Measurements from ENCODE around the gene VPS52. TPM values are rescaled to one million over a fixed set of nuclear protein-coding genes. Genes with fewer than 3 reads are reported as not detected.
A peak's percentile ranks its signal among the peaks of the same experiment; 100 is the strongest.

VPS52 gene
- polyA plus RNA-seq, 1 donor: 47.3 TPM

DNA sequence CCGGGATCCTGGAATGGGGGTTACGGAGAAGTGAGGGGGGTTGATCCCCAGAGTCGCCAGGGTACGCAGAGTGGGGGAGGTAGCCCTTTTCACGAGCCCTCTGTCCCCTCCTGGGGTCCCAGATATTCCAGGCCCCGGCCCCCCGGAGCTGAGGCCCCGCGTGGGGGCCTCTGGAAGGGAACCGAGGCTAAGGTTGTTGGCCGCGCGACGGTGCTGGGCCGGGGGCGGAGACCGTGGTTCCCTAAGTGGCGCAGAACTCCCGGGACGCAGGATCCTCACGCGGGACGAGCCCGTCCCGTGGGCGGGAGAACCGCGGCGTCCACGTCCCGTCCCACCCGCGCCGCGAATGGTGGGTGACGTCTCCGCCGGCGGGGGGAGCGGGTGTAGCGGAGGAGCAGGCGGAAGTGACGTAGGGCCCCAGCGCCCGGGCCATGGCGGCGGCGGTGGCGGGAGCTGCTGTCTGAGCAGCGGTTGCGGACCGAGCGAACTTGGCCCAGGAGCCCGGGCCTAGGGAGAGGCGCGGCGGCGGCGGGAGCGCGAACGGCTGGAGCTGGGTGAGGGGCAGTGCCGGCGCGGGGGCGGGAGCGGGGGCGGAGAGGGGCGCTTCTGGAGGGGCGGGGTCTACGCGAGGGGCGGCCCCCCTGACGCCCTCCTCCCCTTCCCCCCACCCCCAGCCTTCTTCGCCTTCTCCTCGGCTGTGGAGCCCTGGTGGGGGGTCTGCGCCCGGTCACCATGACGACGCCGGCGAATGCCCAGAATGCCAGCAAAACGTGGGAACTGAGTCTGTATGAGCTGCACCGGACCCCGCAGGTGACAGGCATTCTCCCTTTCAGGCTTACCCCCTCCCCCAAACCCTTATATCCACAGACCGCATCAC is 63.3 kb downstream of the VPS52 start, which contains the start of gene RING1:
RING1 (plus strand) TSS at position 410 of the 877 bp plus-strand sequence; CDS start at position 733, 323 bp downstream.
- peak; percentile 91 for DNase-seq

DNA sequence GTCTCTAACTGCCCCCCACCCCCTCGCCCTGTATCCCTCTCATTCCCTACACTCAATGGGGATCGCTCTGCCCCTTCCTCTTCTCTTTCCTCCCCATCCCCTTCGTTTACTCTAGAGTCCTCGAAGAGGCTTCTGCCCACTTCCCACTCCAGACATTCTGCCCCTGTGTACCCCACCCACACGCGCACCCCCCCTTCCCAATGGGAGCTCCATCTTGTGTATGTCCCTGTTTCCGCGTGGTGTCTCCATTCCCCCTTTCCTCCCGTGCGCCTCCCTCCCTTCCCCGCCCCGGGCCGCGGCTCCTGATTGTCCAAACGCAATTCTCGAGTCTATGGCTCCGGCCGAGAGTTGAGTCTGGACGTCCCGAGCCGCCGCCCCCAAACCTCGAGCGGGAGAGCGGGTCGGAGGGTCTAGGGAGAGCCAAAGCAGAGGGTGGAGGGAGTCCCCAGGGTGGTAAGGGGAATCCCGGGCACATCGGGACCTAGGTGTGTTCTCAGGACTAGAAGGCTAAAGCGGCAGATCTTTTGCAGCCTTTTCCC is 64.1 kb downstream of the VPS52 start:
- DNase-seq: peak; percentile 69

DNA sequence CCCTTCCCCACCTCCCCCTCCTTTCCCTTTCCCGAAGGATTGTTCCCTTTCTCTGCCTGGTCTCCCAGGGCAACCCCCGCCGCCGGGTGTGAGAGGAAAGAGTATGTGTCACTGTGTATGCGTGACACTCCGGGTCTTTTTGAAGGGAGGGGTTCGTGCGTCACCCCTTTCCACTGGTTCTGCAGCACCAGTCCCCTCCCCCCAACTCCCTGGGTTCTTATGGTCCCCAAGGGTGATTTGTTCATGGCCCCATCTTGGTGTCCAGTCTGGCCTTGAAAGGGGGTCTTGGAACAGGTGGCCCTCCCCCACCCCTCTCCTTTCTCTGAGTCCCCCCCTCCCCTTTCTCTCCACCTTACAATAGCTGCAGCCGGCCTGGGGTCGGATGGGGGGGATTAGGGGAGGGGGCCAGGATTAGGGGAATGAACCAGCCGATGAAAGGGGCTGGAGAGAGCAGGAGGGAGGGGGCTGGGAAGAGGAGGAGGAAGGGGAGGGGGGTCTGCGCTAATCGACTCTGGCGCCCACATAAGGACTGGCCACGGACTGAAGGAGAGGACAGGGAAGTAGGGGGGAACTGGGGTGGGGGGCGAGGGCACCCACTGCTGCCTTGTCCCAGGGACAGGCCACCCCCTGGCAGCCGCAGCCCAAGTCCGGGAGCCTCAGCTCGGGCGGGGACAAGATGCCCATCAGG is 64.7 kb downstream of the VPS52 start:
- no peak for DNase-seq

DNA sequence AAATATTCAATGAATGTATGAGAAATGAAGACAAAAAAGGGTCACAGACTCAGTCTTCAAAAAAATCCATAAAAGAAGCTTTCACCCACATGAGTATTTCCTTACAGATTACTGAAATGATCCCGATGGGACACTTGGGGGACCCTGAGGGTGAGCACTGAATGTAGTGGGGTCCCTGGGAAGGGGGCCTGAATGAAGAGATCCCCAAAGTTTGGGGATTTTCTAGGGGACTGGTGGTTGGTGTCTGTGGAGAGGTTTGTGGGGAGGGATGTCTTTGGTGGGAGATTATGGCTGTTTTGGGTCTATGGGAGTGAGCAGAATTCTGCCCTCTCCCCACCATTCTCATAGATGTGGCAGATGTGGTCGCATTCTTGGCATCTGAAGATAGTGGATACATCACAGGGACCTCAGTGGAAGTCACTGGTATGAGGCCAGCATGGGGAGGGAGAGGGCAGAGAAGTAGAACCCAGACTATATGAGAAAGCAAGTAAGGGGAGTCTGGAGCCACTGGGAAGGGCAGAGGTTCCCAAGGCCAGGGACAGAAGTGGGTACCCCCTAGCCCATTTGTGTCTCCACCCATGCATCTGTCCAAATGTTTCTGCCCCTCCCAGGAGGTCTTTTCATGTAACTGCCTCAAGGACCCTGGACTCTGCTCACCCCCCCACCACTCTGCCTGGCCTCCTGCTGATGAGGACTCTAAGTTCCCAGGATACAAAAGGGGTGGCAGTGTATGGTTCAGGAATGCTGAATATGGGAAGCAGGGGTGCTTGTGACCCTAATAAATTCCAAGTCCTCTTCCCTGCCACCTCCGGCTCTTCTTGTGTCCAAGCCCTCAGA is 65.4 kb downstream of the VPS52 start:
- no peak for DNase-seq

DNA sequence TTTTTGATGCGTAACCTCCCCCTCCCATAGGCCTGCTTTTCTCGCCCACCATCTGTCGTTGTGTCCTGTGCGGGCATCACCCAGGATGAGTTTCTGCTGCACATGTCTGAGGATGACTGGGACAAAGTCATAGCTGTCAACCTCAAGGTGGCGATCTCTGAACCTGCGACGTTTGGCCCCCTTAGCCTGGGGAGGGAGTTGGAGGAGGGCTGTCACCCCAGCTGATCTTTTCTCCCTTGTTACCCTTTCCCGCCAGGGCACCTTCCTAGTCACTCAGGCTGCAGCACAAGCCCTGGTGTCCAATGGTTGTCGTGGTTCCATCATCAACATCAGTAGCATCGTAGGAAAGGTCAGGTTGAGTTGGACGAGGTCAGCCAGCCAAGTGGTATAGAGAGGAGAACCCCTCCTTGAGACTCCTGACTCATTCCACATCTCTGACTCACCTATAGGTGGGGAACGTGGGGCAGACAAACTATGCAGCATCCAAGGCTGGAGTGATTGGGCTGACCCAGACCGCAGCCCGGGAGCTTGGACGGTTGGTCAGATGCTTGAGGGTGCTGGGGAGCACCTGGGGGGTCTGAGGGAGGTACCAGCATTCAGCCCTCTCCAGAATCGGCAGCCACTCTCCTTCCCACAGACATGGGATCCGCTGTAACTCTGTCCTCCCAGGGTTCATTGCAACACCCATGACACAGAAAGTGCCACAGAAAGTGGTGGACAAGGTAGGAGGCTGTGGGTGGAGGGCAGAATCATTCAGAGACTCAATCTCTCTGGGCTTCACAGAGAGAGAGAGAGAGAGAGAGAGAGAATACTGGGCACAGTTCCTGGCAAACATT is 66.3 kb downstream of the VPS52 start:
- DNase-seq: no peak

DNA sequence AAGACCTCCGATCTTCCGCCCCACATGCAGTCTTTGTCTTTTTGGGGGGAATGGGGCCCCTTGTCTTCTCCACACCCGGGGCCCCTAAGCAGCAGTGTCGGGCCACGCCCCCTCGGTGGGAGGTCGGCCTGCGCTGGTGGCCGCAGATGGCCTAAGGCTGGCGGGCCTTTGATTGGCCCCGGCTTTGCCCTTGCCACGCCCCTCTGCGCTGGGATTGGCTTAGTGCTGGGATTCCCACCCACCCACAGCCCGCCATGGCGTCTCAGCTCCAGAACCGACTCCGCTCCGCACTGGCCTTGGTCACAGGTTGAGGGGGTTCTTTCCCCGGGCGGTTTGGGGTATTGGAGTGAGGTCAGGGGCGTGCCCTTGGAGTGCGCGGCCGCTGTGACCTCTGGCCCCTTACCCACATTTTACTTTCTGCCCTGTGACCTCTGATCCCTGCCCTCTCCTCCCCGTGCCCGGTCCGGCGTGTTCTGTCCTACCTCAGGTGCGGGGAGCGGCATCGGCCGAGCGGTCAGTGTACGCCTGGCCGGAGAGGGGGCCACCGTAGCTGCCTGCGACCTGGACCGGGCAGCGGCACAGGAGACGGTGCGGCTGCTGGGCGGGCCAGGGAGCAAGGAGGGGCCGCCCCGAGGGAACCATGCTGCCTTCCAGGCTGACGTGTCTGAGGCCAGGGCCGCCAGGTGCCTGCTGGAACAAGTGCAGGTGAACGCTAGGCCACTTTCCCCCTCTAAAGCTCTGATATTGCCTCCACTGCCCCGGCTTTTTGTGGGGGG is 67.1 kb downstream of the VPS52 start, which contains the start of gene HSD17B8:
HSD17B8 (plus strand) TSS at position 241 of the 776 bp plus-strand sequence; CDS start at position 255, 14 bp downstream.
- peak; percentile 92 for DNase-seq

DNA sequence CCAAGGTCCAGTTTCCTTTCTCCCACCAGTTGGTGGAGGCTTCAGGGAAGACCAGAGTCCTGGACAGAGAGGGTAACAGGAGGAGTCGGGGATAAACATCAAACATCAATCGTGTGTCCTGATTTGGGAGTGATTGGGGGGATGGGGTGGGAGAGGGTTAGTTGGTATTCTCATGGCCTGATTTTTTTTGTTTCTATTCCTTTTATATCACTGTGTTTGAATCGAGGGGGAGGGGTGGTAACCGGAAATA is 67.6 kb downstream of the VPS52 start:
- DNase-seq: no peak

DNA sequence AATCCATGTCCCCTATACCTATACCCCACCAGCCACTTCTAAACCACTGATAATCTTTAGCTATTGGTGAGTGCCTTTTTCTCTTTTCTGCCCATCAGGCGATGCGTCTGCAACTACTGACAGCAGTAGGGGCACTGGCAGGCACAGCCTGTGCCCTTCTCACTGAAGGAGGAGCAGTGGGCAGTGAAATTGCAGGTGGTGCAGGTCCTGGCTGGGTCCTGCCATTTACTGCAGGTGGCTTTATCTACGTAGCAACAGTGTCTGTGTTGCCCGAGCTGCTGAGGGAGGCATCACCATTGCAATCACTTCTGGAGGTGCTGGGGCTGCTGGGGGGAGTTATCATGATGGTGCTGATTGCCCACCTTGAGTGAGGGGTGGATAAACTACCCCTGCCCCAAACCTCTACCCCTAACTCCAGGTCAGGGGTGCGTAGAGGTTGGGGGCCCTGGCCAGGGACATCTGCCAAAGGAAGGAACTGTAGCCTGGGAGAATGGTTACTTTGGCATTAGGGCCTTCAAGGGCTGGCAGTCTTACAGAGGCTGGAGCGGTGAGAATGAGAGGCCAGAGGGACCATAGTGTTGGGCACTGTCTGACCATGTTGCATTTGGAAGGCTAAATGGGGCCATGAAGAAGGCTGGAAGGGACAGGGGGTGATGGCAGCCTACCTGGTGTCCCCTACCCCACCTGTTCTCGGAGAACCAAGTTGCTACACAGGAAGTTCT is 68.1 kb downstream of the VPS52 start:
- no peak for DNase-seq

DNA sequence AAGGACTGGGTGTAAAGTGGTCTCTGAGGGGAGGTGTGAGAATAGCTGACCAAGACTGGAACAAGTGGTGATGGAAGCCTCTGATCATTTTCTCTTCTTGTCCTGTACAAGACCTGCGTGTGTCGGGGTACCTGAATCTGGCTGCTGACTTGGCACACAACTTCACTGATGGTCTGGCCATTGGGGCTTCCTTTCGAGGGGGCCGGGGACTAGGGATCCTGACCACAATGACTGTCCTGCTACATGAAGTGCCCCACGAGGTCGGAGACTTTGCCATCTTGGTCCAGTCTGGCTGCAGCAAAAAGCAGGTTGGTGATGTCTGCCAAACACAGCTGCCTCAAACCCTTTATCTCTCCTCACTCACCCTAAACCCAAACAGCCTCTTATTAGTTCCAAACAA is 68.9 kb downstream of the VPS52 start:
- DNase-seq: no peak

DNA sequence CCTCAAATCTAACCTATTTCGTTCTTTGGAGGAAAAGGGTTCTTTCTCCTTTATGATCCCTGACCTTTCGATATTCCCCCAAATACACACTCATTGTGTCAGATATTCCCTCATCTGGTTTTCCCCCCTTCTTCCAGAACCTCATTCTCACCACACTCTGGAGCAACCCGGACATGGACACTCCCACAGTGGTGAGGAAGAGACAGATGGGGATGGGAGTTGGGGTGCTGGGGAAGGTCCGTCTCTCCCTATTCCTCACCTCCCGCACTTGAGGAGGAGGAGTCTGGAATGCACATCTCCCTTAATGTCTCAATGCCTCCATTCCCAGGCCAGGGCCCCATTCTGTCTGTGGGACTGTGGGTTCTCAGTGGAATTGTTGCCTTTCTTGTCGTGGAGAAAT is 69.7 kb downstream of the VPS52 start:
- DNase-seq: no peak

DNA sequence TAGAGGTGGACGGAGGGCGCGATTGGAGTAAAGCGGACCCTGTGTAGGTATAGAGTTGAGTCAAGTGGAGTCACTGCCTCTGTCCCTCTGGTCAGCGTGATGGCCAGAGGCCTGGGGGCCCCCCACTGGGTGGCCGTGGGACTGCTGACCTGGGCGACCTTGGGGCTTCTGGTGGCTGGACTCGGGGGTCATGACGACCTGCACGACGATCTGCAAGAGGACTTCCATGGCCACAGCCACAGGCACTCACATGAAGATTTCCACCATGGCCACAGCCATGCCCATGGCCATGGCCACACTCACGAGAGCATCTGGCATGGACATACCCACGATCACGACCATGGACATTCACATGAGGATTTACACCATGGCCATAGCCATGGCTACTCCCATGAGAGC is 70.5 kb downstream of the VPS52 start:
- no peak for DNase-seq

Other genes starting within 250 kb of the VPS52 start
- gene HLA-DPA1, start 198.2 kb downstream of the VPS52 start, polyA plus RNA-seq (ENCODE audit: insufficient read length): 34.8 TPM
- 19.2 TPM for gene HLA-DPB1, start 195.9 kb downstream of the VPS52 start, polyA plus RNA-seq (ENCODE audit: insufficient read length)
- gene COL11A2, start 79.4 kb downstream of the VPS52 start, polyA plus RNA-seq (ENCODE audit: insufficient read length): 49.7 TPM
- 42.0 TPM for gene RXRB, start 71.2 kb downstream of the VPS52 start, polyA plus RNA-seq (ENCODE audit: insufficient read length)
- 65.8 TPM for gene SLC39A7, start 71.0 kb downstream of the VPS52 start, polyA plus RNA-seq (ENCODE audit: insufficient read length)
- 11.5 TPM for gene HSD17B8, start 67.2 kb downstream of the VPS52 start, polyA plus RNA-seq (ENCODE audit: insufficient read length)
- 36.0 TPM for gene RING1, start 63.4 kb downstream of the VPS52 start, polyA plus RNA-seq (ENCODE audit: insufficient read length)
- gene RPS18, start 199 bp upstream of the VPS52 start, polyA plus RNA-seq (ENCODE audit: insufficient read length): 4,638 TPM
- 2.2 TPM for gene B3GALT4, start 5.2 kb upstream of the VPS52 start, polyA plus RNA-seq (ENCODE audit: insufficient read length)
- 58.4 TPM for gene WDR46, start 17.4 kb upstream of the VPS52 start, polyA plus RNA-seq (ENCODE audit: insufficient read length)
- 41.2 TPM for gene PFDN6, start 17.7 kb upstream of the VPS52 start, polyA plus RNA-seq (ENCODE audit: insufficient read length)
- 63.4 TPM for gene RGL2, start 27.1 kb upstream of the VPS52 start, polyA plus RNA-seq (ENCODE audit: insufficient read length)
- gene TAPBP, start 42.2 kb upstream of the VPS52 start, polyA plus RNA-seq (ENCODE audit: insufficient read length): 24.6 TPM
- gene ZBTB22, start 45.9 kb upstream of the VPS52 start, polyA plus RNA-seq (ENCODE audit: insufficient read length): 16.3 TPM
- gene DAXX, start 51.1 kb upstream of the VPS52 start, polyA plus RNA-seq (ENCODE audit: insufficient read length): 25.9 TPM
- gene KIFC1, start 119.9 kb upstream of the VPS52 start, polyA plus RNA-seq (ENCODE audit: insufficient read length): 18.1 TPM
- gene PHF1, start 139.1 kb upstream of the VPS52 start, polyA plus RNA-seq (ENCODE audit: insufficient read length): 46.7 TPM
- 153 TPM for gene CUTA, start 146.2 kb upstream of the VPS52 start, polyA plus RNA-seq (ENCODE audit: insufficient read length)
- gene SYNGAP1, start 148.2 kb upstream of the VPS52 start, polyA plus RNA-seq (ENCODE audit: insufficient read length): 30.5 TPM
- 6.4 TPM for gene ZBTB9, start 182.7 kb upstream of the VPS52 start, polyA plus RNA-seq (ENCODE audit: insufficient read length)

All from hindlimb muscle (tissue), 1 donor.